Measurements from ENCODE around the gene FAM110D.

The FAM110D gene

DNA sequence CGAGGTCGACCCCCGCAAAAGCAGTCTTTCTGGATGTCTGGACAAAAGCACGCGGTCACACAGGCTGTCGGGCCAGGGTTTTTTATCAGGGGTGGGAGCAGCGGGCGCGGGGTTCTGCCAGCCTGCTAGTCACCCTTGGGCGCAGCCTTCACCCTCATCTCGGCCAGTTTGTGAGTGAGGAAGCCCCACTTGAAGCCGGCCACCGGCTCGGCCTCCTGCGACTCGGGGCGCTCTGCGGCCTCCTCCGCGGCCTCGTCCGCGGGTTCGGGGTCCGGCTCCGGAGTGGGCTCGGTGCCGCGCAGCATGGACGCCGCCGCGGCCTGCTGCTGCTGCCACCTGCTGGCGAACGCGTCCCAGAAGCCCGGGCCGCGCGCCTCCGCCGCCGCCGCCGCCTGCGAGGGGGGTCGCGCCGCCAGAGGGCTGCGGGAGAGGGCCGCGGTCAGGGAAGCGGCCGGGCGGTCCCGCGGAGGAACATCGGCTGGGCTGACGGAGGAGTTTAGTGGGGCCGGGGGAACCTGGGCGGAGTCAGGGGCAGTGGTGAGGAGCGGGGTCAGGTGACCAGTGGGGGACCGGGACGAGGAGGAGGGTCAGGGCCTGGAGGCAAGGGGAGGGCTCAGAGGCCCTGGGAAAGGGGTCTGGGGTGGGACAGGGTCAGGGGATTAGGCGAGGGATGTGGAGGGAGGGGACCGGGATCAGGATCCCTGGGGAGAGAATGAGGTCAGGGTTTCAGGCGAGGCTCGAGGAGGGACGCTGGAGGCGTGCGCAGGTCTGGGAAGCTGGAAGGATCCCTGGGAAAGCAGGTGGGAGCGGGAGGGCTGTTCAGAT is 5.4 kb downstream of the FAM110D start:
- DNase-seq = no peak

DNA sequence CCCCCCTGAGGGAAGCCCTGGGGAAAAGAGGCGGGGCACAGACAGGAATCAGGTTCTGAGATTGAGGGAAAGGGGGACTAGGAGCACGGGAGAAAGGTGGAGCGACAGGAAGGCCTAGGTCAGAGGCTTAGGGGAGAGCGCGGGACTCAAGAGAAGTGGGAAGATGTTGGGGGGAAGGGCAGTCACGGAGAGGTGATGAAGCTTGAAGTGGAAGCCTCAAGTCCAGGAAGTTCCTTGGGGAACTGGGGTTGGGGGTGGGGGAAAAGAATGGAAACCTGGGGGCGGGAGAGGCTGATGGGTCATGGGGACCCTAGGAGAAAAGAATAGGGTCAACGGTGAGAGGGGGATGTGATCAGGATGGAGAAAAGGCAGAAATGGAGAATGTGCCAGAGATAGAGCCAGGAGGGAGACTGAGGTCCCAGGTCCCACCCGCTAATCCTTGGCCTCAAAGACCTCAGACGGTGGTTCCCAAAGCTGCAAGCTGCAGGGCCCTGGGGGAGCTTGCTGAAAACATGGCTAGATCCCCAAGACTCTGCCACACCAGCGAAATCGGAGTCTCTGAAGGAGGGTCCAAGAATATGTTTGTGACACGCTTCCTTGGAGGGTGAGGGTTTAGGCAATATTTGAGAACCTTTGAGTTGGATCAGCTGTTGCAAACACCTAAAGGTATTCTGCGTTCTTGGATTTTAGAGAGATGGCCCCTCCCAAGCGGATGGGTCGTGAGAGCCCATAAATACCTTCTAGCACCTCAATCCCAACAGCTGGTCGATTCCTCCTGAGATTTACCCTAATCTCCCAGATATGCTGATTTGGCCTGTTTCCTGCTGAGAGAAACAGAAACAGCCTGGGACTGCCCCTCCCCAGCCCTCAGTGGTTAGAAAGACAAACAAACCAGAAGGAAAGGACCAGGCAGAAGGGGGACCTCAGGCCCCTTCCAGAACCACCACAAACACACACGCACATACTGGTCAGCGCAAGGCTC is 6.3 kb downstream of the FAM110D start:
- no peak for DNase-seq

DNA sequence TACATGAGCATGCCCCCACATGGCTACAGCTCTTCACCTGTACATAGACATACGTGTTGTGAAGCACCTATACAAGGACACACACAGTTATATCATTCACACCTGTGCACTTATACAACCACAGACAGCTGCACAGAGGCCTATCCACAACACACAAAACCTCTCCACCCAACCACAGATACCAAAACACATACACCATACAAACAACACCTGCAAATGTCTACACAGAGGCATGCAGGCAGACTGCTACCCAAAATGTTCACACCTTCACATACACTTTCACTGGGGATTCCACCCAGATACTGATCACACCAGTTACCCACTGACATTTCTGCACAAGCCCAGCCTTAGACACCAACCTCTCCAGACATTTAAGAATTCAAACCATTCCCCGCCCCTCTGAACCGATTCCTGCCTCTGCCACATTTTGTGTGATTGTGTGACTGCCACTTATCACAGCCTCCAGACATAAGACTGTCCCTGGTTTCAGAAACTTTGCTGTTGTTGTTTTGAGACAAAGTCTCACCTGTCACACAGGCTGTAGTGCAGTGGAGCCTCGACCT is 7.9 kb downstream of the FAM110D start:
- DNase-seq = no peak

DNA sequence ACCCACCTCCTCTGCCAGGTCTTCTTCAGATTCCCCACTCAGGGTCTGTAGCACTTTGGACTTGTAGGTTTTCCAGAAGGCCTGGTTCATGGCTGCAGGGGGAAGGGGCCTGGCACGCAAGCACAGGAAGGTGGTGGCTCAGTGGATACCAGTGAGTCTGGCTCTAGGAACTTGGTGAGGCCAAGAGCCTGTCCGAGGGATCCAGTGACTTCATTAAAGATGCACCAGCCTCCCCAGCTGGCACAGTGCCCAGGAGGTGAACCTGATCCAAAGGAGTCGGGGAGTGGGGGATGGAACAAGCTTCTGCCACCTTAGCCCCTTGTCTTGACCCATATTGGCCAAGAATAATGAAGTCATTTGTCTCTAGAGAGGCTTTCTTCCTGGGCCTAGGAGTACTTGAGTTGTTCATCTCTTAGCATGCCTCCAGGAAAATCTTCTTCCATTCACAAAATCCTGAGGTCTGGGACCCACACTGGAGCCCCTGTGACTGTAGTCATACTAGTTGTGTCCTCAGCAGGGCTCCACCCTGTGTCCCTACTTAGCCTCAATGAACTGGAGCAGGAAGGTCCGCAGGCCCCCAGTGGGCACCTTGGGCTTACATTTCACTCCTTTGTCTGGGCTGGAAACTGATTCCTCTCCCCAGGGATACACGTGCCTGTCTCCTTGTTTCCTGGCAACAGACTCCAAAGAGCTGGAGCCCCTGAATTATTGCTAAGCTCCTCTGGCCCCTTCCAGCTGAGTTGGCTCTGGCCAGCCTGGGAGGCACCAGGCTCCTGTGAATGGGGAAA is 9.7 kb downstream of the FAM110D start, which contains the start of gene C1orf232:
TSS of gene C1orf232 (minus strand) at position 554 of the 788 bp plus-strand sequence. CDS start at position 90, 464 bp downstream.
- DNase-seq = no peak

DNA sequence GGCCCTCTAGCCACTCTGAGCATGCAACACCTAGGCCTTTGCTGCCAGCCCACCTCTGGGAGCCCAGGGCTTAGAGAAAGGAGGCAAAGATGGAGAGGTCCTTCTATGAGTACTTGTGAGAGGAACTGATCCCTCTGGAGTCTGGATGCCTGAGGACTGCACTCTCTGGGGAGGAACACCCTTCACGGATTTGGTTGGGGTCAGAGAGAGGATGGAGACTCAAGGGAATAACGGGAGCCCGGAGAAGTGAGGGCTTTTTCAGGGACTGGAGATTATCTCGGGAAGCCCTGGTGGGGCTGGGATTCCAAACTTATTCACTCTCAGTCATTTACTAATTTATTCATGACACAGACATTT is 10.3 kb downstream of the FAM110D start:
- DNase-seq = no peak

DNA sequence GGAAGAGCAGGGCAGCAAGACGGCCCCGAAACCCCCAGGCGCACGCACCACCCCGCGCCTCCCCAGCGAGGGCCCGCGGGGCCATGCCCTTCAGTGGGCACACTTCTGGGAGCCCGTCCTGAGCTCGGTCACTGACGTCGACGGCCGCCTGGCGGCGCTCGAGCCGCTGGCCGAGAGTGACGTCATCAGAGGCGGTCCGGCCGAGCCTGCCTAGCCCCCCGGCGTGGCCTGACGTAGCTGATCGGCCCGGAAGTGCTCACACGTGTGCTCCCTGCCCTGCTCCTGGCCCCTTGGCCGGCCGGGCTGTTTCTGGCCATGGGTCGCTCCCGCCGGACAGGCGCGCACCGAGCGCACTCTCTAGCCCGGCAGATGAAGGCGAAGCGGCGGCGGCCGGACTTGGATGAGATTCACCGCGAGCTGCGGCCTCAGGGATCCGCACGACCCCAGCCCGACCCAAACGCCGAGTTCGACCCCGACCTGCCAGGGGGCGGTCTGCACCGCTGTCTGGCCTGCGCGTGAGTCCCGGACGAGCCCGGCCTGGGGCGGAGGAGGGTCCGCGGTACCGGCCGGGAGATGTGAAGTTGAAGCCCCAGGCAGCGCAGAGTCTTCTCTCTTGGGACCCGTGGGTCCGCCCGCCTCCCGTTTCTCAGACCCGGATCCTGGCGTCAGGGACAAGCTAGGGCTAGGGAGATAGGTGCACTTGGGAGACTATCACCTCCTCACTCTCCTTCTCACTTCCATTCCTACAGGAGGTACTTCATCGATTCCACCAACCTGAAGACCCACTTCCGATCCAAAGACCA is 11.0 kb downstream of the FAM110D start, which contains the start of gene ZNF593:
TSS of gene ZNF593 (plus strand) at position 240 of the 803 bp plus-strand sequence. CDS start at position 316, 76 bp downstream.
- peak; percentile 72 for DNase-seq

DNA sequence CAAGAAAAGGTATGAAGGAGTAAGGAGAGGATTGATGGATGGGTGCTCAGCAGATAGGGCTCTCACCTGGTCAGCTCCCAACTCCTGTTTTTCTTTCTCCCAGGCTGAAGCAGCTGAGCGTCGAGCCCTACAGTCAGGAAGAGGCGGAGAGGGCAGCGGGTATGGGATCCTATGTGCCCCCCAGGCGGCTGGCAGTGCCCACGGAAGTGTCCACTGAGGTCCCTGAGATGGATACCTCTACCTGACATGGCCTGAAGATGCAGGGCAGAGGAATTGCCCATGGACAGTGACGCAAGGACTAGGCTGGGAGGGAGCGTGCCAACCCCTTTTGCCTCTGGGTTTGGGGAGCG is 11.6 kb downstream of the FAM110D start:
- DNase-seq = no peak

DNA sequence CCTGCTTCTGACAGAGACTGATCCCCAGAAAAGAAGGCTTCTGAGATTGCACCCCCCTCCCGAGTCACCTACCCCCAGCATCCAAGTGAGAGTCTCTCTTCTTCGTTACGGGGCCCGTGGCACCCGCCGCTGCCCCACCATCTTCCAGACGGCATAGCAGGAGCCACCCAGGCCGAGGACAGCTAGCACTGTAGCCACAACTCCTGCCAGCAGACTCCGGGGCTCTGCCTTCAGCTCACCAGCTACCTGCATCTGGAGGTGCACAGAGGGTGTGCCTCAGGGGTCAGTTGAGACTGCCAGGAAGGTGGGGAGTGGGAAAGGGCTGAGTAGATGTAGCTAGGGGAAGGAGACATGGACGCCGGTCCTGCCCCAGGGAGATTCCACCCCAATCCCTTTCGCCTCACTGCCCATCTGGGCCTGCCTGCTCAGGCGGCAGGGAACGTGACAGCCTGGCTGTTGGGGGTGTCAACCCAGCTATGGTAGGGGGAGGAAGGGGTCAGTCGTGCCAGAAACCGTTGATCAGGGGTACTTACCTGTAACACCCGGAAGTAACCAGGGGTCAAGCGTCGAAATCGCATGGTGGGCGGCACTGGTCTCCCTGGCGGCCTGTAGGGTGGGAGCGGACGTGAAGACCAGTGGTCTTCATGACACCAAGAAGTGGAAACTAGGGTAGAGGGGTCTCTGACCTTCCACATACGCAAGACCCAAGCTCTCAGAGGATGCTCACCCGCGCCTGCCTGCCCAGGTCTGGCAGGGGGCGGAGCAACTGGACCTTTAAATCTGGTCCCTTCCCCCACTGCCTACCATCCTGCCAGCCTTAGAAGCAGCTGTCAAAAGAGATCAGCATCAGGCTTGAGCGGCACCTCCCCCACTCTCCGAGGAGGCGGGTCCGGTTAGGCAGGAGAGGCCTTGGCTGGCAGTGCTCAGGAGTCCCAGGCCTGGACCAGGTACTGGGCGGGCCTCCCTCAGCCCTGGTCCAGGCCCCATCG is 12.5 kb downstream of the FAM110D start, which contains the start of gene ZNF593OS:
TSS of gene ZNF593OS (minus strand) at position 749 of the 989 bp plus-strand sequence. CDS start at position 578, 171 bp downstream.
- no peak for DNase-seq

DNA sequence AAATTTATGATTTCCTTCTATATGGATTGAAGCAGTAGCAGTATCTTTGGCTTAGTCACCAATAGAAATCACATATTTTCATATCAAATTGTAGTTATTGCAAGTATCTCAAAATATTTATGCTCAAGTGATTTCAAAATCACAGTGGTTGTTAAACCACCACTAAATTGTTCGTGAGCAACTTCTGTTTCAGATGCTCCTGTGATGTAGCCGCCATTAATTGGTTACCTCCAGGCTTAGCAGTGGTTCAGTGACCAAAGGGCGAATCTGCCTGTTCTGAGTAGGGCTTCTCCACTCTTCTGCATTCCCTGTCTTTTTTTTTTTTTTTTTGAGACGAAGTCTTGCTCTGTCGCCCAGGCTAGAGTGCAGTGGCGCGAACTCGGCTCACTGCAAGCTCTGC is 16.5 kb downstream of the FAM110D start:
- no peak for DNase-seq

DNA sequence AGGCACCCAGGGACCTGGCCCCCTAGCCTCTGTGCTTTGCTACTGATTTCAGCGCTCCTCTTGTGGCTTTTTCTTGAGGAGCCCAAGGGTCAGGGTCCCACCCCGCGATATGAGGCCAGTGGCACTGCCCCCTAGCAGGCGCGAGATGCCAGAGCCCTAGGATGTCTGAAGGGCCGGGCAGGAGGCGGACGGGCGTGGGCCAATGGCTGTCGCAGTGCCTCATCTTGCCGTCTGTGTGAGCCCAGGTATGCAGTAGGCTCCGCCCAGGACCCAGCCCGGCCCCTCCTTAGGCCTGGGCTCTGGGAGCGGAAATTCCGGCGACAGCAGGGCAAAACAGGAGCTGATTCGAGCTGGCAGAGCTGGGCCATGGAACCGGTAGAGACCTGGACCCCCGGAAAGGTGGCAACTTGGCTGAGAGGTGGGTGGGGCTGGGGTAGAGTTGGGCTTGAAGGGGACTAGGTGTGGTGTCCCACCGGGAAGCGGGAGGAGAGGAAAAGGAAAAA is 18.4 kb downstream of the FAM110D start, which contains the start of gene CNKSR1:
TSS of gene CNKSR1 (plus strand) at position 310 of the 503 bp plus-strand sequence. CDS start at position 367, 57 bp downstream.
- DNase-seq = no peak

DNA sequence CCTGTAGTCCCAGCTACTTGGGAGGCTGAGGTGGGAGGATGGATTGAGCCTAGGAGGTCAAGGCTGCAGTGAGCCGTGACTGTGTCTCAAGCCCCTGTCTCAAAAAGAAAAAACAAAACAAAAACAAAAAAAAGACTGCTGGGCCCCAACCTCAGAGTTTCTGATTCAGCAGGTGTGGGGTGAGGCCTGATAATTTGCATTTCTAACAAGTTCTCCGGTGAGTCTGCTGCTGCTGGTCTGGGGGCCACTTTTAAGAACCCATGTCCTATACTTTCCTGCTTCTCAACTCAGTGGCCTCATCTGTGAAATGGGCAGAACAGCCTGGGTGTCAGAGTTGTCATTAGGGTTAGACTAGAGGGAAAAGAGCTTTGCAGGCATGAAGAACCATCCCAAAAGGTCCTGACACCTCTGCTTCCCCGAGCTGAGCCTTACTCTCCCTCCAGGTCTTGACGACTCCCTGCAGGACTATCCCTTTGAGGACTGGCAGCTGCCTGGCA is 21.2 kb downstream of the FAM110D start:
- DNase-seq = no peak

DNA sequence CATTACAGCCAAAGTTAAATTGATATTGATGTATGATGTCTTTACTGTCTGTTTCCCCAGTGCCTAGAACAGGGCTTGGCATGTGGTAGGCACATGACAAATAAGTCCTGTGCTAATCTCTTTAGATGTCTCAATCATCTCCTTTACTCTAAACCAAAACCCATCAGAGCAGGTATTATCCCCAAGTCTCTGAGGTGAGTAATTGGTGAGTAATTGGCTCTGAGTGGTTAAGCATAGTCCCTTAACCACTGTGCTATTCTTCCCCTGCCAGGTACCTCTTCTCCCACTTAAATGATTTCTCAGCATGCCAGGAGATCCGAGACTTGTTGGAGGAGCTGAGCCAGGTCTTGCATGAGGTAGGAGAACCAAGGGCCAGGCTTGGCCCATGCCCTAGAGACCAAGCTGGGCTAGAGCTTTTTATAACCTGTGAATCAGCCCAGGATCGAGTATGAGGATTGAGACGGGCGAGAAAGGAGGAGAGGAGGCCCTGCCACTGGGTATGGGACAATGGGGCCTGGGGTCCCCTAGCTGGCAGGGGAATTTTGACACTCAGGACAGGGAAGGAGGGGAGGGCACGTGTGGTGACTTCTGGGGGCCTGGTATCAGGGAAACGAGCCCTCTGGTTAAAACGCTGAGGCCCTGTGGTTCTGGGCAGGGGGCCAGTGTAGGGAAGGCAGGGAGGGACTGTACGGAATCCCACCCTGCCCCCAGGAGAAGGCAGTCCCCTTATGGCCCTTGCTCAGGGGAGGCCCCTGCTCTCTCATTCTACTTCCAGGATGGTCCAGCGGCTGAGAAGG is 22.9 kb downstream of the FAM110D start:
- DNase-seq = no peak

DNA sequence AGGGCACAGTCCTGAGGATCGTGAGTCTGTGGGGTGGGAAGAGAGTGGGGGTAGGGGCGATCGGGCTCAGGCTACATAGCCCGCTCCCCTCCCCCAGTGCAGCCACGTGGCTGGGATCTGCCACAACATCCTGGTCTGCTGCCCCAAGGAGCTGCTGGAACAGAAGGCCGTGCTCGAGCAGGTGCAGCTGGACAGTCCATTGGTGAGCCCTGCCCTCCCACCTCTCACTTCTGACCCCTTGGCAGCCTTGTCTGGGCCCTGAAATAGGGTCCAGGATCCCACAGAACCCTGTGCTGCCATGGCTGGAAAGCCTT is 23.5 kb downstream of the FAM110D start:
- DNase-seq = no peak

DNA sequence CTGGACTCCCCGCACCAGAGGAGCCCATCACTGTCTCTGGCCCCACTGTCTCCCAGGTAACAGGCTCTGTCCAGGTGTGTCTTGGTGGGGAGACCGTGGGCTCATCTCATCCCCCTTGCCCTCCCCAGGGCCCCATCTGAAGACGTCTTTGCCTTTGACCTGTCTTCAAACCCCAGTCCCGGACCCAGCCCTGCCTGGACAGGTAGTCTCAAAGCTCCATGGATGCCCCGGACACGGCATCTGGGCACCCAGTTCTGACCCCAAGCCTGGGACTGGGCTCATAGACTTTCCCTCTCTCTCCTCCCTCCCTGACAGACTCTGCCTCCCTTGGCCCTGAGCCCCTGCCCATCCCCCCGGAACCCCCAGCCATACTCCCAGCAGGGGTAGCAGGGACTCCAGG is 25.2 kb downstream of the FAM110D start:
- no peak for DNase-seq

DNA sequence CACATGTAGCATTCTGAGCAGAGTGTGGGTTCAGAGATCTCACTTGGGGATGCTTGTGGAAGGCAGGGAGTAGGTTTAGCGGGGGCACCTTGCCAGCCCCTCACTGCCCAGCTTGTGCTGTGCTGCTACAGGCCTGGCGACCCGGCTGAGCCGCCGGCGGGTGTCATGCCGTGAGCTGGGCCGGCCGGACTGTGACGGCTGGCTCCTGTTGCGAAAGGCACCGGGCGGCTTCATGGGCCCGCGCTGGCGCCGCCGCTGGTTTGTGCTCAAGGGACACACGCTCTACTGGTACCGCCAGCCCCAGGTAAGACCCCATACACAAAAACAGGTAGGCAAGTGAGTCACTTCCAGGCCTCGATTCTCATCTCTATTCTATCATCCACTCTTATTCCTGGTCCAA is 26.0 kb downstream of the FAM110D start:
- no peak for DNase-seq

DNA sequence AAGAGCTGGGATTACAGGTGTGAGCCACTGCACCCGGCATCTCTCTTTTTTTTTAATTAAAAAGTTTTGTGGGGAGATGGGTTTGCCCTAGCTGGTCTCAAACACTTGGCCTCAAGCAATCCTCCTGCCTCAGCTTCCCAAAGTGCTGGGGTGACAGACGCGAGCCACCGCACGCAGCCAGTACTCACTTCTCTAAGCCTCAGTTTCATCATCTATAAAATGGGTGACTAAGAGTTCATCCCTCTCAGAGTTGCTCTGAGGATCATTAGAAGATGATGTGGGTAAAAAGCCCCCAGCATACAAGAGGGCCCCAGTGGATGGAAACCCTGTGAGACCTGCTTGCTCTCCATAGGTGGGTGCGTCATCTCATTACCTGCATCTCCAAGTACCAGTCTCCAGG is 29.0 kb downstream of the FAM110D start:
- DNase-seq = no peak

DNA sequence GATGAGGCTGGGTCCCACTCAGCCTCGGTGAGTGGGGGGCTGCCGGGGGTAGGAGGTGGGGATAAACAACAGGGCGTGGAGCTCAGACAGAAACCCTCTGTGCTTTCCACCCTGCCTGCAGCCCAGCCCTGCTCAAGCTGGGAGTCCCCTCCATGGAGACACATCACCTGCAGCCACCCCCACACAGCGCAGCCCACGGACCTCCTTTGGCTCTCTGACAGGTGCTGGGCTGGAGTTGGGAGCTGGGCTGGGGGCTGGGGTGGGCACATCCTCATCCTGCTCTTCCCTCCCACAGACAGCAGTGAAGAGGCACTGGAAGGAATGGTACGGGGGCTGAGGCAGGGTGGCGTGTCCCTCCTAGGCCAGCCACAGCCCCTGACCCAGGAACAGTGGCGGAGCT is 29.6 kb downstream of the FAM110D start:
- DNase-seq = no peak

DNA sequence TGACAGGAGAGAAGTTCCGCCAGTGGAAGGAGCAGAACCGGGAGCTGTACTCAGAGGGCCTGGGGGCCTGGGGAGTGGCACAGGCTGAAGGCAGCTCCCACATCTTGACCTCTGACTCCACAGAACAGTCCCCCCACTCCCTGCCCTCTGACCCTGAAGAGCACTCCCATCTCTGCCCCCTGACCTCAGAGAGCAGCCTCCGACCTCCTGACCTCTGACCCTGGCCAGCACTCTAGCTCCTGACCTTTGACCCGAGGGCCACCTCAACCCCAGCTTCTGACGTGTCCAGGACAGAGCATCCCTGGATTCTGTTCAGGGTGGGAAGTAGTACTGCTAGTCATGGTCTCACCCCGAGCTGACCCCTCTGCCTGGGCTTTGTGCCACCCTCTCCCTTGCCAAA is 30.5 kb downstream of the FAM110D start:
- DNase-seq = no peak

DNA sequence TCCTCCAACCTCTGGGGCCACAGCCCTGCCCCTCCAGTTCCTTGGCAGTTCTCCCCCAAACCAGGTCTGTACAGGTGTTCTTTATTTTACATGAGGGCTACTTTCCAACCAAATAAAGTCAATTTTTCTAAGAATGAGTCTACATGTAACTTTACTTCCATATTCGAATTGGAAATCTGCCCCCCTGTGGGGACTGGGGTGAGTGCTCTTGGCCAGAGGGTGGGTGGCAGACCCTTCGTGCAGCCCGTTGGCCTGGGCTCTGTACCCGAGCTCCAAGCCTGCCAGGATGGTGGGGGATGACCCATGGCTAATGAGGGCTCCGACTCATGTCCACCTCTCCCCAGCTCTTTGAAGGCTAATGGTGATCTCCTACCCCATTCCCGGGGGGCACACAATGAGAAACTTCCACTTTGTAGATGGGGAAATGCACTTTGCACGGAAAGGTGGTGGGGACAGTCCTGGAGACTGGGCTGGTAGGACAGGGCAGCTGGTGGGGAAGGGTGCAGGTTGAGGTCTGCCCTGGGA is 30.9 kb downstream of the FAM110D start:
- DNase-seq = no peak

All from GOT3 (cell line).